Pulmonary artery endothelial cell (primary cell): ENCODE data around the gene TNRC6A. TPM values are rescaled to one million over a fixed set of nuclear protein-coding genes. Genes with fewer than 3 reads are reported as not detected.
"Not testable (repeated sequence)": the region's sequence is repeated elsewhere in the genome, so short reads cannot be mapped to it uniquely, and the experiment has no call there.

ENCODE experiments used
- DNase-seq: peaks from one replicate; pipeline ENCODE4 v3.0.0-alpha.2; 2011; ENCODE audit warnings: low read depth, low spot score
- total RNA-seq: library from RNA; depleted of rRNA; stranded (reverse); fragments of >200 nt; gene quantifications from 2 replicates; pipeline ENCODE4 v1.2.3, GENCODE V29; 2014

Gene TNRC6A
- total RNA-seq, 1 donor from 2014 or later, result 24.3 TPM

DNA sequence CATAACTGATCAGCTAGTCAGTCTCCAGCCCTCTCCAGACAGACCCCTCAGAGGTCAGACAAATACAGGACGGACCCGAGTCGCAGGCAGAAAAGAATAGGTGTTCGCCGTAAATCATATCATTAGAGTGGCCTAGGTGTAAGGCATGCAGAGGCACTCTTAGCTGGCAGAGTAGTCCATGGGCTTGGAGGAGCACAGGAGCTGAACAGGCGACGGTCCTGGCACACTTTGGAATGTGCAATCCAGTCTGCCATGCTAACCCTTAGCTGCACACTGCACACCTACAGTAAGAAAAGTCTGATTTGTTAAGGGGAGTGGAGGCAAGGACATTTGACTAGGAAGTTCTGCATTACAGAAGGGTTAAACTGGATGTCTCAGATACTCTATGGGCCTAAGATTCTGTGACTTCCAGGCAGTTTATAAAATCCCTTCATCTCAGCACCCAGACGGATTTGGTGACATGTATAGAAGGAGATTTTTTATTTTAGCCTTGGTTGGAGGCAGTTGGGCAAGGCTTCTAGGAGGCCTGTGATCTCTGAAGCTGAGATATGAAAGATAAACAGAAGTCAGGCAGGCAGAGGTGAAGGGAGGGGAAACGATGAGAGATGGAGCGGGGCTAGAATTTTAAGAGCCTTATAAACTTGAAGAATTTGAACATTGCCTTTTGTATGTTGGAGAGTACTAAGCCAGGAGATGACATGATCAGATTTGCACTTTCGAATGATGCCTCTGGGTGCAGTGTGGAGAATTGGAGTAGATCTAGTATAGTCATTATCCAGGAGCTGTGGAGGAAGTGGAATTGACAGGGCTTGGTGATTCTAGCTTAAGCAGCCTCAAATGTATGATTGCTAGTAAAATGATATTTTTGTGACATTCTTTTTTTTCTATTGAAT, 81.7 kb downstream of the TNRC6A start:
- DNase-seq, result no peak

GRCh38 chr16:24812813-24813212, 83.4 kb downstream of the TNRC6A start:
- not testable (repeated sequence) for DNase-seq

DNA sequence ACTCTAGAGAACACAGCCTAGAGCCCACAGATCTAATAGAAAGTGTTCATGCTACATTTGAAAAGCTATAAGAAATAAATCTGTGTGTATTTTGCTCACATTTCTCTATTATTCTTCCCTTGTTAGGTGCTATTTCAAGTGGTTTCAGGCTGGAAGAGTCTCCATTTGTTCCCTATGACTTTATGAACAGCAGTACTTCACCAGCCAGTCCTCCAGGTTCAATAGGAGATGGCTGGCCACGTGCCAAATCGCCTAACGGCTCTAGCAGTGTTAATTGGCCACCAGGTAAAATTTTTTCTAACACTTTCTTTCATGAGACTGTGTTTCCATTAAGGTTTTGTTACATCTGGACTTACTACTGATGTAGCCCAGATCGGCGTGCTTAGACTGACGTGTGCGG, 85.6 kb downstream of the TNRC6A start:
- no peak for DNase-seq

DNA sequence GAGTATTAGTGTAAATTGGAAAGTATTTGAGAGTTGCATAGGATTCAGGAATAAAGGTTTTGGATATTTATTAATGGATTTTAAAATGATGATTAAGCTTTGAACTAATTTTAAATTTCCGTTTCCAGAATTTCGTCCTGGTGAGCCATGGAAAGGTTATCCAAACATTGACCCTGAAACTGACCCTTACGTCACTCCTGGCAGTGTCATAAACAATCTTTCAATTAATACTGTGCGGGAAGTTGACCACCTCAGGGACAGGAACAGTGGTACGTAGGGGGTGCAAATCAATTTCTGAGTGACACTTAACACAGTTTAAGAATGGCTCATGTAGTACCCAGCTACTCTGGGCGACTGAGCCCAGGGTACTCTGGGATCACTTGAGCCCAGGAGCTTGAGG, 87.2 kb downstream of the TNRC6A start:
- no peak for DNase-seq

GRCh38 chr16:24819462-24820040, 90.1 kb downstream of the TNRC6A start:
- no peak for DNase-seq

DNA sequence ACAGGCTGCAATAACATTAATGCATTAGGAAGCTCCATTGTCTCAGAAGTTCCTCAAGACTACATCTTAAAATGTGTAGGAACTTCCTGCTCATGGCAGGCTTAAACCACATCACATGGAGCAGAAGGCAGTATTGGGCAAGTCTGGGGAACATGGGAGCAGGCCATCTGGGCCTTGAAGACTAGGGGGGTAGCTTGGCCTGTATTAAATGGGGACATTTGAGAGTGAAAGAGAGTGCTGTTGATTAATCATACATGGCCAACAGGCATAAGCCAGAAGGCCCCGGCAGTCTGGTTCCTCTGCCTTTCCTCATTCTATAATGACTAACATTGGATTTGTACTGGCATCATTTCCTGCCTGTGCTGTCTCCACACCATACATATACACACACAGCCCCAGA, 91.1 kb downstream of the TNRC6A start:
- no peak for DNase-seq

DNA sequence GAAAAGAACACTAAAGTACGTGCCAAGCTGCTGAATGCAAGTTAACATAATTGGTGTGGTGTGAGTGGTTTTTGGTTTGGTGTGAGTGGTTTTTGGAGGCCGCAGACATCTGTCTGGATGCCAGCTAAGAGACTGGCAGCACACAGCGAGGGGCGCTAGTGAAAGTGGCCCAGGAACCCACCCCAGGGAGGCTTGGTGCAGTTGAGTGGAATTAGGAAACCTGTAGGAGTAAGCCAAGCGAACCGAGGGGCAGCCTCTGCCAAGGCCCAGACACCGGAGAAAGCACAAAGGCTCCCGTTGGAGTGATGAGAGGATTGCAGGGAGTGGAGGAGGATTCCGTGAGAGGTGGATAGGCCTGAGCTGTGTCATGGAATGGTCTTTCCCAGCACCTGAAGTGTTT, 91.7 kb downstream of the TNRC6A start:
- no peak for DNase-seq

DNA sequence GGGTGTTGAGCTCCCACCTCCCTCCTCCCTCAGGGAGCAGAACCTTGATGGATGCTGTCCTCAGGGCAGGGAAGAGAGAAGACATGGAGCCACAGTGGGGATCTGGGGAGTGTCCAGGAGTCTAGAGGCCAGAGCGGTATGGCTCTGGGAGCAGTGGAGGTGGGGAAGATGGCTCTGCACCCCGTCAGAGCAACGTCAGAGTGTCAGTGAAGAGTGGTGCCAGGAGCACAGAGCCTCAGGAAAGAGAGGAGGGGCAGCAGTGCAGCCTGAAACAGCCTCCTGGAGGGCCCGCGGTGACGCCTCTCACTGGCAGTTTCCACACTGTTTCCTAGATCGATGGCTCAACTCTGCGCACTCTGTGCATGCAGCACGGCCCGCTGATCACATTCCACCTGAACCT, 93.1 kb downstream of the TNRC6A start:
- DNase-seq, result no peak

- DNase-seq, result no peak
Measured at GRCh38 chr16:24822974-24823373, 93.5 kb downstream of the TNRC6A start.

- no peak for DNase-seq
Measured at GRCh38 chr16:24825696-24826095, 96.2 kb downstream of the TNRC6A start.

- no peak for DNase-seq
Measured at GRCh38 chr16:24826096-24826690, 96.7 kb downstream of the TNRC6A start.

GRCh38 chr16:24826817-24827566, 97.5 kb downstream of the TNRC6A start:
- DNase-seq, result no peak

- no peak for DNase-seq
Measured at GRCh38 chr16:24829153-24829552, 99.7 kb downstream of the TNRC6A start.

- DNase-seq, result no peak
Measured at GRCh38 chr16:24833352-24833751, 103.9 kb downstream of the TNRC6A start.

DNA sequence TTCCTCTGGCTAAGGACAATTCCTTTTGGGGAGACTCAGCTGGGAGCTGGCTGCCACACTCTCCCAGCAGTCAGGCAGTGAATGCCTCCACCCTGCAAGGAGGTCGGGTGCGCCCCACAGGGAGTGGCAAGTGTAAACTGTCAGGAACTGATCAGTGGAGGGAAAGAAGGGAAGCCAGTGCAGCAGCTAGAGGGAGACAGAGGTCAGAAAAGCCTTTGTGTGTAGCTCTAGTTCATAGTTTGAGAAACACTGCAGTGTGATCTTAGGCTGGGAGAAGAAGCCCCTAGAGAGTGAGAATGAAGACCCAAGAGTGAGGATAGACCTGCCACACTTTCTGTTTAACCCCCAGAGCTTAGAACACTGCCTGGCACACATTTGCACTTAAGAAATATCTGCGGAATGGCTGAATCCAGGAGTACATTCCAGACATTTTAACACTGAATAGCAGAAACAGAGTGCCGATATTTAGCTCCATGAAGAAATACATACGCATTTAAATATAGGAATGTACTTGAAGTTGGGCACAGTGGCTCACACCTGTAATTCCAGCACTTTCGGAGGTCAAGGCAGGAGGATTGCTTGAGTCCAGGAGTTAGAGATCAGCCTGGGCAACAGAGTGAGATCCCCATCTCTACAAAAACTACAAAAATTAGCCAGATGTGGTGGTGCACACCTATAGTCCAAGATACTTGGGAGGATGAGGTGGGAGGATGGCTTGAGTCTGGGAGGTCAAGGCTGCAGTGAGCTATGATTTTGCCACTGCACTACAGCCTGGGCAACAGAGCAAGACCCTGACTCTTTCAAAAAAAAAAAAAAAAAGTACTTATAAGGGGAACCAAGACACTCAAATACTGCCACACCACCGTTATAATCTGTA, 105.2 kb downstream of the TNRC6A start:
- DNase-seq, result no peak

DNA sequence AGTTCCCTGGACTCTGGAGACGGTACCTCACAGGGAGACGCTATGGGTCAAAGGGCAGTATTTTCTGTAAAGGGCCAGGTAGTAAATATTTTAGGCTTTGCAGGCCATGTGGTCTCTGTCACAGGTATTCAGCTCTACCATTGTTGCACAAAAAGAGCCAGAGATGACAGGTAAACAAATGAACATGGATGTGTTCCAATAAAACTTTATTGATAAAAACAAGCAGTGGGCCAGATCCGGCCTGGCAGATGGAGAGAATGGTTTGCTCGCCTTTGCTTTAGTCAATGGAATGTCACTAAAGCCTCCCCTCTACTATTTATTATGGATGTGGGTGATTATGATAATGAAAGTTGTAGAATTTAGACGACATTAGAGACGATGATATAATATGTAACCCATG, 107.4 kb downstream of the TNRC6A start:
- no peak for DNase-seq

DNA sequence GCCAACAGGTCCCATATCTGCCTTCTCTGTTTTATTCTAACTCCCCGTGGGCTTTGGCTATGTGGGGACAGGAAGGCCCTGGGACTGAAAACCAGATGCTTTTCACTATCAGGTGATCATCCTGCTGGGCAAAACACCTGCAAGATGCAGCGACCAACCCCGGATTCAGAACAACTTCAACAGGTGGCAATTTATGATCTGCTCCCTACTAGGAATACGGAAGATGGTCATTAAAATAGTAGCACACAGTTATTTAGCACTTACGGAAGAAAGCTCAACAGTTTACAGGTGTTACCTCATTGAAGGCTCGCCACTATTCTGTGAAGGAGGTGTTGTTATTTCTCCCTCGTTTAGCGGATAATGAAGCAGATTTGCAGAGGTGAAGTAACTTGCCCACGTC, 108.5 kb downstream of the TNRC6A start:
- no peak for DNase-seq

DNA sequence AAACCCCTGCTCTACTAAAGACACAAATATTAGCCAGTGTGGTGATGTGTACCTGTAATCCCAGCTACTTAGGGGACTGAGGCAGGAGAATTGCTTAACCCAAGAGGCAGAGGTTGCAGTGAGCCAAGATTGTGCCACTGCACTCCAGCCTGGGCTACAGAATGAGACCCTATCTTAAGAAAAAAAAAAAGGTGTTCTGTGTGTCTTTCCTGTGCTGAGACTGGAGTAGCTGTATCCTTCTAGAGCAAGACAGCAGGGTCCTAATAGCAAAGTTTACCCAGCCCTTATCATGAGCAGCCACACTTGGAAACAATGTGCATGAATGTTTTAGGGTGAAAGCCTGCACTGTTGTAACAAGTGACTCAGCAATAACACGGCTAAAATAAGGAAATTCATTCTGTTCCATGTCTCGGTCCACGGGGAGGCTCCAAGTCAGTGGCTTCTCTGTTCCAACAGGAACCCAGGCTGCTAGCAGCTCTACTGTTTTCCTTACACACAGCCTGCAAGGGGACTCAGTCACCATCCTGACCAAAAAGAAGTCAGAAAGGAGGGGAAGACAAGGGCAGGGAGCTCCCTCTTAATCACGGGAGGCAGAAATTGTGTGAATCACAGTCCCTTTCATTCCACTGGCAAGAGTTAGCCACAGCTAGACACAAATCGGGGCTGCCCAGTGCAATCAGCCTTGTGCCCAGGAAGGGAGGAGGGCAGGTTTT, 109.3 kb downstream of the TNRC6A start:
- DNase-seq, result peak; percentile 33

GRCh38 chr16:24839347-24839972, 110.0 kb downstream of the TNRC6A start:
- no peak for DNase-seq

GRCh38 chr16:24841291-24841690, 111.8 kb downstream of the TNRC6A start:
- DNase-seq, result no peak
